A673 (cell line): ENCODE results near the gene STARD10. TPM values are rescaled to one million over a fixed set of nuclear protein-coding genes. Genes with fewer than 3 reads are reported as not detected.
A peak's percentile ranks its signal among the peaks of the same experiment; 100 is the strongest.

Experiments used
- BruUV-seq: library from RNA; stranded (reverse); fragments of 400-500 nt; replicated peaks from 2 replicates; lab custom pipeline; 2021; lab: Mats Ljungman, UMichigan
- CTCF ChIA-PET: fragments of 300-600 bp; sonication (Branson Sonifier 250); formaldehyde crosslinking; loops from one replicate; lab custom pipeline; 2022; ENCODE audit warnings: antibody characterized with exemption; lab: Charles Lee
- POLR2A ChIA-PET: fragments of 300-600 bp; sonication (Branson Sonifier 250); formaldehyde crosslinking; loops from one replicate; lab custom pipeline; 2022; ENCODE audit warnings: antibody characterized with exemption; ENCODE audit not compliant: low non-redundant PET; lab: Charles Lee
- DNase-seq: peaks from one replicate; pipeline ENCODE4 v3.0.0-alpha.2; 2015; ENCODE audit warnings: low spot score
- H3K27ac ChIP-seq: fragments of 200-600 bp; sonication (generic); 2 replicates; pipeline ENCODE4 v1.5.1; 2016; ENCODE audit warnings: mixed run types, low read depth, mild to moderate bottlenecking, mixed read lengths, antibody characterized with exemption, low read length; ENCODE audit not compliant: poor library complexity, severe bottlenecking
- H3K27me3 ChIP-seq: fragments of 200-600 bp; sonication (generic); replicated peaks from 2 replicates; pipeline ENCODE4 v1.6.1; 2017; ENCODE audit warnings: mixed run types, low read depth, mild to moderate bottlenecking, mixed read lengths, antibody characterized with exemption, low read length; ENCODE audit not compliant: insufficient read depth, poor library complexity
- H3K36me3 ChIP-seq: fragments of 200-600 bp; sonication (generic); 2 replicates; pipeline ENCODE4 v1.6.1; 2016; ENCODE audit warnings: mixed run types, mild to moderate bottlenecking, mixed read lengths, antibody characterized with exemption, low read length; ENCODE audit not compliant: insufficient read depth, poor library complexity, severe bottlenecking
- H3K4me1 ChIP-seq: fragments of 200-600 bp; sonication (generic); 2 replicates; pipeline ENCODE4 v1.6.1; 2017; ENCODE audit warnings: mixed run types, mild to moderate bottlenecking, mixed read lengths, antibody characterized with exemption, low read length; ENCODE audit not compliant: insufficient read depth, poor library complexity, severe bottlenecking
- H3K4me3 ChIP-seq: fragments of 200-600 bp; sonication (generic); 2 replicates; pipeline ENCODE4 v1.5.1; 2016; ENCODE audit warnings: low read depth, mixed run types, mild to moderate bottlenecking, mixed read lengths, low read length; ENCODE audit not compliant: poor library complexity, severe bottlenecking
- H3K9me3 ChIP-seq: fragments of 200-600 bp; sonication (generic); 2 replicates; pipeline ENCODE4 v1.6.1; 2016; ENCODE audit warnings: mixed run types, low read depth, mild to moderate bottlenecking, mixed read lengths, antibody characterized with exemption, low read length; ENCODE audit not compliant: poor library complexity, severe bottlenecking
- CTCF ChIP-seq: fragments of 300-800, 200-600 bp; sonication (generic); conservative IDR thresholded peaks from 2 replicates; pipeline ENCODE4 v1.5.1; 2017; ENCODE audit warnings: low read depth, mild to moderate bottlenecking, antibody characterized with exemption, low read length, moderate library complexity, mixed read lengths
- EZH2 ChIP-seq: fragments of 200-600 bp; sonication (generic); IDR thresholded peaks from 2 replicates; pipeline ENCODE4 v1.6.1; 2017; ENCODE audit warnings: borderline replicate concordance, low read depth, mild to moderate bottlenecking, mixed read lengths, antibody characterized with exemption, low read length; ENCODE audit not compliant: poor library complexity, severe bottlenecking
- intact Hi-C: fragments of 100-400 bp; cut with micrococcal nuclease; formaldehyde crosslinking; loops from one replicate; pipeline ENCODE4 v1.10.0; 2022; ENCODE audit not compliant: unreplicated experiment
- total RNA-seq: library from RNA; stranded (reverse); gene quantifications from 2 replicates; pipeline ENCODE4 v1.2.3, GENCODE V29; 2021

STARD10 gene
- total RNA-seq, 1 experiment from 2014 or later = 16.9 TPM

- no peaks in the 10 kb centered on the region for H3K9me3 ChIP-seq
- no peak for TF ChIP-seq CTCF
- no peak for TF ChIP-seq EZH2
- H3K27ac ChIP-seq = no peak overlapping the region
- POLR2A ChIA-PET = no interaction called here
- DNase-seq = no peak
- no peaks in the 10 kb centered on the region for H3K36me3 ChIP-seq
- no peaks in the 10 kb centered on the region for H3K27me3 ChIP-seq
- H3K4me3 ChIP-seq = no peak overlapping the region
- intact Hi-C loops = no loop called here
- BruUV-seq = no TSS peak
- H3K4me1 ChIP-seq = peaks cover 8% of the 10 kb centered on the region
- CTCF ChIA-PET = no interaction called here
Measured at GRCh38 chr11:72824020-72824419, 30.2 kb upstream of the STARD10 start.

GRCh38 chr11:72823105-72823804 is 29.4 kb upstream of the STARD10 start:
- Histone ChIP-seq H3K4me1 (peaks cover 8% of the 10 kb centered on the region), H3K36me3 (no peaks in the 10 kb centered on the region), H3K4me3 (no peak overlapping the region), H3K9me3 (no peaks in the 10 kb centered on the region), H3K27ac (no peak overlapping the region), H3K27me3 (no peaks in the 10 kb centered on the region)
- CTCF ChIA-PET = no interaction called here
- no TSS peak for BruUV-seq
- intact Hi-C loops = no loop called here
- TF ChIP-seq CTCF = no peak
- POLR2A ChIA-PET = no interaction called here
- no peak for DNase-seq

- ChIA-PET POLR2A (interaction anchor here (0.5 kb wide), 1 partner anchor 24 kb away, joined by 5 read pairs; no protein-coding TSS in a partner anchor), CTCF (no interaction called here)
- no peaks in the 10 kb centered on the region for H3K9me3 ChIP-seq
- intact Hi-C loops = no loop called here
- peak overlapping the region; percentile 48 for H3K4me3 ChIP-seq
- peaks cover 8% of the 10 kb centered on the region for H3K4me1 ChIP-seq
- no peaks in the 10 kb centered on the region for H3K27me3 ChIP-seq
- no TSS peak for BruUV-seq
- H3K27ac ChIP-seq = peak overlapping the region; percentile 71
- peak; percentile 97 for DNase-seq
- no peaks in the 10 kb centered on the region for H3K36me3 ChIP-seq
- TF ChIP-seq CTCF (0 out of 2 replicates have a peak, but pooled peaks have one; percentile 26), EZH2 (no peak)
Measured at GRCh38 chr11:72821920-72822799, 28.3 kb upstream of the STARD10 start.
